AML-193 (cell line): Measurements from ENCODE around the gene FAM149A.

Source experiments
- DNase-seq, 2 experiments: peaks; one replicate each; lab custom pipeline; 2025; lab: John Stamatoyannopoulos, UW

The FAM149A gene

DNA sequence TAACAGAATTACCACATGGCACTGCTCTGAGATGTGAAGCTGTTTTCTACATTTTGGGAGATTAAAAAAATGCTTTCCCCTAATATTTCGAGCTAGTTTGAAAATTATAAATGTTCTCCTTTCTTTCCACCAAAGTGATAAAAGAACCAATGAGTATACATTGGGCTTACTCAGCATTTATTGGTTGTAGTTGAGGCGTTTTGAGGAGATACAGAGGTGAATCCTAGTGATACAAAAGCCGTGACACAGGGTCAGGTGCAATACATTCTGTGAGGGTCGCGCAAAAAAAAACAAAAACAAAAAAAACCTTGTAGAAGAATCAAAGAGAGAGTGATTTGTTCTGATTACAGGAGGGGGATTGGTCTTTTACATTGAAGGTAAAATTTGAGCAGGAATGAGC is 54.5 kb downstream of the FAM149A start:
- DNase-seq, result no peak

DNA sequence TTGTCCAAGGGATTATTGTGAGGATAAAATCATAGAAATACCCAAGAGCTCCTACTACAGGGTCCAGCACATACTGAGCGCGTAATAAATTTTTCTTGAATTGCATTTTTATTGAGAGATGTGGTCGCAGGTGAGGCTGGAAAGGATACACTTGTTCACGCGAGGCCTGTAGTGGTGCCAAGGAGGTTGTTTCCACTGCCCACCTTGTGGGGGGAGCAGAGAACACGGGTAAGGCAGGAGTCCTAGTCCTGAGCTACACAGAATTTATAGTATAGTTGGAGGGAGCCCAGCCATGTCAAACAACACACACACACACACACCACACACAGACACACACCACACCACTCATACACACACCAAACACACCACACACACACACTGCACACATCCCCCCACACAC is 55.1 kb downstream of the FAM149A start:
- no peak for DNase-seq

DNA sequence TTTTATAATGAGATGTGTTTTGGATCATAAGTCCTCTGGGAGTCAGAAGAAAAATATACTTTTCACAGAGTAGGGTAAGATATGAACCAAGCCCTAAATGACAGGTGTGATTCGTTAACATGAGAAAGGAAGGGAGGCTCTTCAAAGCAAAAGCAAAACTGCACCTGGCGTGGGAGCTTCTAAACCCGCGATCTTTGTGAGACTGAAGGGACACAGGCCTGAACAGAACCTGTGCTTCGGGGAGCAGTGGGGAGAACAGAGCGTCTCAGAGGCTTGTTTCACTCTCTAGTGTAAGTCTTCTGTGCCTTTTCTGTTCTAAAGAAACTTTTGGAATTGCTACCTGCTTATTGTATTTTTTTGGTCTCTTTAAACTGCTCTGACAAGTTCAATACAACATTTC is 56.6 kb downstream of the FAM149A start:
- no peak for DNase-seq

DNA sequence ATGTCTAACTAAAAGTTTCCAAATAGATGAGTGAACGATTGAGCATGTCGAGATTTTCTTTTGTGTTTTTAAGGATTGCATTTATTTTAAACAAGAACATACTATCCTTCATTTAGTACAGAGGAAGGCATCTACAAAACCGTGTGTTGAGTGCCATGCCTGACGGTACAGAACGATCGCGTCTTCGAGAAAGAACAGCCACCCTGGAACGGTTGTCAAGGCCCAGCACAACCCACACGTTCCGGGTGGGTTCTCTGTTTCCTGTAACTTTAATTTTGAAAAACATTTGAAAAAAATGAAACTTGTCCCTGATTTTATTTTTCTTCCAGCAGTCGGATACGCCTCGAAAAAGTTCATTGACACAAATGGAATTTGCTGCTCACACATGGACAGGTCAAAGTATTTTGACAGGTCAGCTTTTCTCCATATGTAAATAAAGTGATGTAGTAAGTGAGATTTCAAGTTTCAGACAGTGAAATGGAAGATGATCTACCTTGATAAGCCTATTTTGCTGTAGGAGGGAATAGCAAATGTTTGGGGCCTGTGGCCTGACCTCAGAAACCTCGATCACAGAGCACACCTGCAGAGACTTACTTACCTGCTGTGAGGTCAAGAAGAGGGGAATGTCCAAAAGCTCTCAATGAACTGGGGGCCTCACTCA is 62.5 kb downstream of the FAM149A start:
- no peak for DNase-seq

DNA sequence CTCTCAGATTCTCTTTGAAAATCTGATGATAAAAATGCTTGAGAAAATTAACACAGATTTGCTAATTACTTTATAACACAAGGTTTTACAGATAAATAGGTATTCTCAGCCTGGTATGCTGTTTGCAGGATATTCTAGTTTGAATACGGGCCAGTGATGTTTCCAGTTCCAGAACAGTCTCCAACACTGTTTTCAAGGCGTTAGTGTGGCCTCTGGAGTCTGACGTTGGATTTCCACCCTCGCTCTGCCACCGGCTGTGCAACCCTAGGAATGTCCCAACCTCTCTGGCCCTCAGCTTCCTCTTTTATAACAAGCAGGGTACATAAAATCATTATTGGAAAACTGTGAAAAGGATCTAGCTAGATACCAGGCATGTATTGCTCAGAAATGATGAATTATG is 63.1 kb downstream of the FAM149A start:
- DNase-seq, result no peak

DNA sequence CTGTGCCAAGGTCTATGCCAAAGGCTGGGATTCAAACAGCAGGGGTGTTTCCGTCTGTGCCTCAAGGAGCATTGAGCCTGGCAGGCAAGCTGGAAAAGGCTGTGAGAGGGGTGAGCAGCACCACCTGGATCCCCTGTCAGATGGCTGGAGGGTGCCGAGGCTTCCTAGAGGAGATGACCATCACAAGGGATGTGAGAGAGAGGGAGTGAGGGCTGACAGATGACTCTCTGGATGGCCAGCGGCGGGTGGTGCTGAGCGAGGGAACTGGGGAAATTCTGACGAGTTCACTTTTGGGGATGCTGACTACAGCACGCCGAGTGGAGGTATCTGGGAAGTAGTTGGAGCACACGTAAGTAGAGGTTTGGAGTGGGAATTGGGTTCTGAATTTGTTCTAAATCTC is 64.2 kb downstream of the FAM149A start:
- DNase-seq, result no peak

DNA sequence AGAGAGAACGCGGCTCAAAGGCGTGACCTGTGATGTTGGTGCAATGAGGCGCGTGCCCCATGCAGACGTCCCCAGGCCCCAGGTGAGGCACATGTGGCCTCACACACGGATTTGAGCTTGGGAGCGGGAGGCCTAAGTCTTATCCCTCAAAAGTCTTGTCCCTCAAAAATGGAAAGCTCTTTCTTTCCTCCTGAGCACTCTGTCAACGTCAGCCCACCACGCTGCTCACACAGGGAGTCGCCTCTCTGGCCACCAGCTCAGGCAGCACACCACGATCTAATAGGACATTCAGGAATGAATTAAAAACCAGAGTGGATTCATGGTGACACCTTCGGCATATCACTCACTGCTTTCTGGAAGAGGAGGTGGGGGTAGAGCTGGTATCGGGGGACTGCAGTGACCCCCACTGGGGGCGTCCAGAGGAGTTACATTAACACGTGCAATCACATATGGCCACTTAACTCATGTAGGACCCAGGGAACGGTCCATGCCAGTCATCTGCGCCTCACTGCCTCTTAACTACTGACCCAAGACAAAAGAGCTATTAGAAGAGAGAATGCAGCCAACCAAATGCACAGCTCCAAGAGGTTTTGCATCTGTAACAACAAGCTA is 64.9 kb downstream of the FAM149A start:
- DNase-seq, result no peak

DNA sequence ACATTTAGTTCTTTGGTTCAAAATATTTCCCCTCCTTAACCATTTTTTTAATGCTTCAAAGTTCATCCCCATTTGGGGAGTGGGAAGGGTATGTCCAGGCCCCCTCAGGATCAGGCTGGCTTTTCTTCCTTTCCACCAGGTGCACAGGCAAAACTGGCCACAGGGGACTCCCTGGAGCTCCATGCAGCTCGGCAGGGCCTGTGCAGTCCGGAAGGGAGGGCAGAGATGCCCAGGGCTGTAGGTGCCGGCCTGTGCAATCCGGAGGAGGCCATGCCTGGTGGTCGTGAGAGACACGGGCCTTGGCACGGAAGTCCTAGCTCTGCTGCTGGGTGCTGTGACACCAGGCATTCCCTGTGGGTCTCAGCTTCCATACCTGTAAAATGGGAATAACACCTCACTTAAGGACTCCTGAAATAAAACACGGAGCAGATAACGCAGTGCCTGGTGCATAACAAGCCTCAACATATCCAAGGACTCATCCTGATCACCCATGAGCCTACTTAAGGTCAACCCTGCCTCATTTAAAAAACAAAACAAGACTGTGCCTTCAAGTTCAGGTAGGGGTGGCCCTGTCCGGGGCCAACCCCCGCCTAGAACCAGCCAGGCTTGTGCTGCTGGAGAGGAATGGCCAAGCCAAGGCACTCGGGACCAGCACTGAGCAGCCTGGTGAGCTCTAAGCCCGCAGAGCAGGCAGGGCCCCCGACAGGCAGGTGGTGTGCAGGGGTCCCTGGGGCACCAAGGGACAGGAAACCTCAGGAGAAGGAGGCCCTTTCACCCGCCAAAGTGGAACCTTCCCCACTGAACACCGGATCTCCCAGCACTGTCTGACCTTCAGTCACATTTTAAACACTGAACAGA is 65.7 kb downstream of the FAM149A start:
- DNase-seq, result no peak

DNA sequence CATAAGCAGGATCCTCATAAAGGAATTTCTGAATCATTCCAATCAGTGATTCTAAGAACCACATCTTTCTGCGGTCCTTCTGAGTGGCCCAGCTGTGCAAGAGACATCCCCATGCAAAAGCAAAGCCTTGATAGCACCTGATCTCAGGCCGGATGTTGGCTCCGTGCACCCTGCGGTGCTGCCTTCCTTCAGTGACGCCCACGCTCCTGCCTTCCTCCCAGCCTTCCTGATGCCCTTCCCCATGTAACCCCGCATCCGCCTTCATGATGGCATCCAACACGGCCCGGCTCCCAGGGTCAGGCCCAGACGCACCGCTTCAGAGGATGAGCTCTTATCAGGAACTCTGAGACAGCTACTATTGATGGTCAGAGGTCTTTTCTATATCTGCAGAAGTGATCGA is 66.5 kb downstream of the FAM149A start:
- no peak for DNase-seq

DNA sequence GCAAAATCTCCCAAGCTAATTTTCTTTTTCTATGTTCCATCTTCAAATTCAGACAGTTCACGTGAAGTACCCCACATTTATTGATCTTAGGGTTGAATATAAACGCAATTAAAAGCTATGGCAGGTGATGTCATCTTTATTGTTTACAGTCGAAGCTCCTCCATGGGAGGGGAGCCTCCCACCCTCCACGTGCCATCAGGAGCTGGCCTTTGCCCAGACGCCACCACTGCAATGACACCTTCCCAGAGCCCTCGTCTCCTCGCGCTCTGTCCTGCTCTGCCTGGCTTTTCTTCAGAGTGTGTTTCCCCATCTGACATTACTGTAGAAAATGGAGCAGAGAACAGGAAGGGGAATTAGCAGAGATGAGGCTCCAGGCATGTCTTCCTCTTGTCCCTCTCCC is 68.0 kb downstream of the FAM149A start:
- DNase-seq, result no peak

DNA sequence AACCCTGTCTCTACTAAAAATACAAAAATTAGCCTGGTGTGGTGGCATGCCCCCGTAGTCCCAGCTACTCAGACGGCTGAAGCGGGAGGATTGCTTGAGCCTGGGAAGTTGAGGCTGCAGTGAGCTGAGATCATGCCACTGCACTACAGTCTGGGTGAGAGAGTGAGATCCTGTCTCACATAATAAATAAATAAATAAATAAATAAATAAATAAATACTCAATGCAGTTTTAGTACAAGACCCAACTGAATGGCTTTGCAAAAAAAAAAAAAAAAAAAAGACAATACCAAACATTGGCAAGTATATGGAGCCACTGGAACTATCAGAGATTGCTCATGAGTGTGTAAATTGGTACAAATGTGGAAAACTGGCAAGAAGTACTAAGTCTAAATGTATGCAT is 83.6 kb downstream of the FAM149A start:
- no peak for DNase-seq

DNA sequence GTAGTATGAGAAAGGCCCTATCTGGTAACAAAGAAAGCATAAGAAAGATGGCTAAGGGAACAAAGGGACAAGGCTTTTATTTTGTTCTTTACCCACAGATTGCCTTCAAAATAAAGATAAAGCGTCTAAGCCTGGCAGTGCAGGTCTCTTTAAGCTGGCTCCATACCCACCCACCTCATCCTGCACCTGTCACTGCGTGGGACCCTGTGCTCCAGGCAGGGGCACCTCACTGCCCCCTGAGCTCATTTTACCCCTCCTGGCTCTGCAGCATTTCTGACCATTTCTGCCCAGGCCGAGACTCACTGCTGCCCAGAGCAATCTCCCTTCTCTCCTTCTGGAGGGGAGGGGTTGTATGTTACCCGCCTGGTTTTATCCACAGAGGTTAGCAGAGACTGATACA is 85.2 kb downstream of the FAM149A start:
- no peak for DNase-seq

DNA sequence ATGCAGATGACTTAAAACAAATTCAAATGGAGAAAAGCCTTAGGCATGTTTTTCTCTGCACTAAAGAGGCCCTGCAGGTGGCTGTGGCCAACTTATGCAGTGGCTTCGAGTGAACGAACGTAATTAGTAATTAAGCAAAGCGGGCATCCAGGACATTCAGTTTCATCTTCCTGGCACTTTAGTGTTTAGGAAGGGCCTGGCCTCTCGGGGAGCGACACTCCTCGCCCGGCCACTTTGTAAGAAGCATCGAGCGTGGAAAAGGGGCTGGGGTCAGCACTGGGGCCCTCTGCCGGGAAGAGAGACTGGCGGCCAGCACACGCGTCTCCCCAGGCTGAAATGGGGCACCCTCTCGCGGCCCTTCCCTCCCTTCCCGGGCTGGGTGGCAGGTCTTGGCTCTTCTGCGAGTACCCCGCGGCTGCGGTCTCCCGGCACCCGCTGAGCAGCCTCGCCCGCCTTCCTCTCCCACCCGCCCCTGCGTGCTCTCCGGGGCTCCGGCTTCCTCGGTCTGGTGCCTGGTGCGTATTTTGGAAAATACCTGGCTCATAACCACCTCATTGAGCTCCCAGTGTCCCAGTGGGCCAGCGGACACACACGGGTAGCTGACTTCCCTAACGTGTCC is 86.2 kb downstream of the FAM149A start:
- peak; percentile 21 to 41 for DNase-seq

DNA sequence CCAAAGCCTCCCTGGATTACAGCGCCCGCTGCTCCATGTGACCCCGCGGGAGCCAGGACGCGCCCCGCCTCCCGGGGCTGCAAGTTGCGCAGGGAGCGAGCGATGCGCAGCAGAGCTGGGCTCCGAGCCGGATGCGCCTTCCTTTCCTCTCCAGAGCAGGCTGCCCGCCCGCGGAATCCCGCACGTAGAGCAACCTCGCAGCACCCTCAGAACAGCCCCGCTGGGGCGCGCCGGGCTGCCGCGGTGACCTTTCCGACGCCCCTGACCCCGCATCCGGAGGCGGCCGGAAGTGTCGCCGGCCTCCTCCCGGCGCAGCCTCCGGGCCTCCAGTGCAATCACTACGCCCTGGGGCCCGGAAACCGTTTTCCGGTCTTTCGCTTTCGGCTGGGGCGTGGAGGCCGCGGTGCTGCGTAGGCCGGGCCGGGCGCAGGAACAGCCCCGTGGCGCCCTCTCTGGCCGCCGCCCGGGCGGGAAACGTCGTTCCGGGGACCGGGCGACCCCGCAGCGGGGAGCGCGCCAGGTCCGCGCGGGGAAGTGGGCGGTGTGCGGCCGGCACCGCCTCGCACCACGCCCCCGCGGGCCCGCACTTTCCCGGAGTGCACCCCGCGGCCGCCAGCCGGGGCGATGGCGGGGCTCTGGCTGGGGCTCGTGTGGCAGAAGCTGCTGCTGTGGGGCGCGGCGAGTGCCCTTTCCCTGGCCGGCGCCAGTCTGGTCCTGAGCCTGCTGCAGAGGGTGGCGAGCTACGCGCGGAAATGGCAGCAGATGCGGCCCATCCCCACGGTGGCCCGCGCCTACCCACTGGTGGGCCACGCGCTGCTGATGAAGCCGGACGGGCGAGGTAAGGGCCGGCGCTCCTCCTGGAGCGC is 86.9 kb downstream of the FAM149A start, which contains the start of gene CYP4V2:
TSS of gene CYP4V2 (plus strand) at position 368 of the 866 bp plus-strand sequence. CDS start at position 625, 257 bp downstream.
- peak; percentile 80 to 89 for DNase-seq

DNA sequence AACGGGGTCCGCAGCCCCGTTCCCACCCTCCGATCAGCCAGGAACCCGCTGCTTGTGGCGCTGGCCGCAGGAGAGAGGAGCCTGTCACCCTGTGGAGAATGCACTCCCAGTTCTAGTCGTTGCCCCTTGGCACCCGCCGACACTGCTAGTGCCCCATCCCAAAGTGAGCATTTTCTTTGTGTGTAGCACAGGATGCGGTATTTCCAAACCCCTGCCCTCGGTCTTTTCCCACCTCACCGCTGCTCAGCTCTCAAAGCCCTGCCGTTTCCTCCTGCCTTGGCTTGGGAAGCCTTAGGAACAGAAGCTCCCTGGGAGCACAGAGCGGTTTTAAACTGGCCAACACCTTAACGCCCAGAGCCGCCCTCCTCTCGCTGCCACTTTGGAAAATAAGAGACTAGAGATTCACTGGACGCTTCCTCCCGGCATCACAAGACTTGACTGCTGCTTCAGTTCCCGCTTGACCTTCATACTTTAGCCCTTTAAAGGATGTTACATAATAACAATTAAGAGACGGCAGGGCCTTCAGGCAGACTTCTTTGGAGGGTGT is 87.6 kb downstream of the FAM149A start:
- DNase-seq, result peak; percentile 50 to 55

DNA sequence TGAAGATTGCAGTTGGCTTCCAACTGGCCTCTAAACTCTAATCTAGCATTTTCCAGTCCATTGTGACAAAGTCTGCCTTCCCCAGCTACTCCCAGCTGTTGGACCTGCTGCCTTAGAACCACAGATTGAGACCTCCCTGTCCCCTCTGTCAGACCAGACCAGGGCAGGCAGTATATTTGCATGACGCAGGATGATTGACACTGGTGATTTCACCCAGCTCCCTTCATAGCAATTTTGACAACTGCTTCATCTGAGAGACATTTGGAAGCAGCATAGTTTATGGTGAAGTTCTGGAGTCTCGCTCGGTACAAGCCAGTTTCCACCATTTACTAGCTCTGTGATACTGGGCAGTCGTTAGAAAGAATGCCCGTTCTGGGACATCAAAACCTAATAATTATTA is 89.3 kb downstream of the FAM149A start:
- DNase-seq, result no peak

DNA sequence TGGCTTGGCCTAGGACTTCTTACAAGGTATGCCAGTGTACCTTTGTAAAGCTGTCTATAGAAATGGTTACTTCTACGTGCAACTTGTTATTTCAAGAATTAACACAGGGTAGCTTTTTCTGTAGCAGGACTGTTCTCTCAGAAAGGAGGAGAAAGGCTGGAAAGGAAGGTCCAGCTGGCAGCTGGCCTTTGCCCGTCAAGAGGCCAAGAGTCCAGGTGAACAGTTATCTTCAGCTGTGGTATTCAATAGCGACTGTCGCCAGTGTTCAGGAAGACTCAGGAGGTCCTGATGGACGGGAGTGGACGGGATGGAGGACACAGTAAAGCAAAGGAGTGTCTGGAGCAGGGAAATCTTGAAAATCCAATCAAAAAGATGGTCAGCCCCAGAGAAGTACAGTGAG is 91.6 kb downstream of the FAM149A start:
- DNase-seq, result no peak

DNA sequence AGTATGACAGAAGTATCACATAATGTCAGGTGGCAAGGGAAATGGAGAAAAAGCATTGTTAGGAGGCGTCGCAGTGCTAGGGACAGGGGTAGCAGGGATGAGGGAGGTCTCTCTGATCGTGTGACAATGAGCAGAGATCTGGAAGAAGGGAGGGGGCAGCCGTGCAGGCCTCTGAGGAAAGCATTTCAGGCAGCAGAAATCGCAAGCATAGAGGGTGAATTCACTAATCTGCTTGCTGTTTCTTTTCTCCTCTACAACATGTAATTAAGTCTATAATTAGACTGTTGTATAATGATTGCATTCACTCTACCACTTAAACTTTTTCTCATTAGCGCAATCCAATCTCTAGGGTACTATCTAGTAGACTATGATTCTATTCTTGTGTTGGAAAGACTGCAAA is 96.0 kb downstream of the FAM149A start:
- DNase-seq, result no peak

DNA sequence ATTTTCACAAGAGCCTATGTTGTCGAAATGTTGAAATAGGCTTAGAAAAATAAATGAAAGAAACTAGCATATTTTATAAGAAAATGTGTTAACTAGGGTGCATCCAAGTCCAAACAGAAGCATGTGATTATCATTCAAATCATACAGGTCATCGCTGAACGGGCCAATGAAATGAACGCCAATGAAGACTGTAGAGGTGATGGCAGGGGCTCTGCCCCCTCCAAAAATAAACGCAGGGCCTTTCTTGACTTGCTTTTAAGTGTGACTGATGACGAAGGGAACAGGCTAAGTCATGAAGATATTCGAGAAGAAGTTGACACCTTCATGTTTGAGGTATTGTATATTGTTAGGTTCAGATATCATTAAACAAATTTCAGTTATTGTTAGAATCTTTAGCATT is 96.5 kb downstream of the FAM149A start:
- DNase-seq, result no peak

DNA sequence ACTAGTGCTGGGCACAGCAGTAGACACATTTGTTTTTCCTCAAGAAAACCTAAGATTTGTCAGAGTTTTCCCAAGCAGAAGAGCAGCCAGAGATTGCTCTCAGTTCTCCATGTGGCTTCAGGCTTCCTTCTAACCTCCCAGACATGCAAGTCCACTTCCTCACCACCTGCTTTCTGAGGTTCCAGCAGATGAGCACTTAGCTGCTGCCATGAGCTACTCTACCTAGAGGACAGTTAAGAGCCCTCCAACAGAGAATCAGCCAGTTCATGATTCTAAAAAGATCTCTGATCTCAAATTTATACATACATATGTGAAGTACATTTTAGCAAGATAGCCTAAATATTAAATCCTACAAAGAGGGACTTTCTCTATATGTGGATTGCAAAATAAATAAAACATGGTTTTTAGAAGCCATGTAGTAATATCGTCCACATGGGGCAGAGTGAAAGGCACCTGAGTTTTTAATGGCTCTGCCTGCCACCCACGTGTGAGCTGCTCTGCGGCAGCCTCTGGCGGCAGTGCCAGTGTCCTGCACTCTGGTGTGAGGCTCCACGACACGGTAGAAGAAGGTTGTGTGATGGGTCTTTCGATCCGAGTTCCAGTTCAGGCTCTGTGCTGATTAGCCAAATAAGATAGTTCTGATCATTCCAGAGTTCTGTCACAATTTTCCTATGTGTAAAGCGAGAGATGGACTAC is 97.2 kb downstream of the FAM149A start:
- peak; percentile 71 to 72 for DNase-seq
